H9 (cell line): Measurements from ENCODE around the gene ATAD5. TPM values are rescaled to one million over a fixed set of nuclear protein-coding genes. Genes with fewer than 3 reads are reported as not detected.

Experiments
- DNase-seq: peaks from one replicate; pipeline ENCODE4 v3.0.0-alpha.2; 2017
- H2AFZ ChIP-seq: one replicate; pipeline ENCODE4 v1.6.1; 2013; ENCODE audit warnings: mild to moderate bottlenecking, low read length, control low read depth, moderate library complexity
- H2AK5ac ChIP-seq: 2 replicates; pipeline ENCODE4 v1.6.1; 2013; ENCODE audit warnings: low read length, control low read depth, mixed read lengths; ENCODE audit not compliant: insufficient read length
- H2BK120ac ChIP-seq: one replicate; pipeline ENCODE4 v1.6.1; 2013; ENCODE audit warnings: low read depth, mild to moderate bottlenecking, low read length, control low read depth, inconsistent platforms; ENCODE audit not compliant: poor library complexity, severe bottlenecking
- H2BK12ac ChIP-seq: 2 replicates; pipeline ENCODE4 v1.6.1; 2013; ENCODE audit warnings: low read length, control low read depth, mixed read lengths, low read depth; ENCODE audit not compliant: insufficient read length
- H2BK15ac ChIP-seq: 2 replicates; pipeline ENCODE4 v1.6.1; 2013; ENCODE audit warnings: low read depth, low read length, control low read depth
- H2BK20ac ChIP-seq: one replicate; pipeline ENCODE4 v1.6.1; 2013; ENCODE audit warnings: low read depth, mild to moderate bottlenecking, low read length, control low read depth, inconsistent platforms; ENCODE audit not compliant: poor library complexity, severe bottlenecking
- H2BK5ac ChIP-seq: 2 replicates; pipeline ENCODE4 v1.6.1; 2013; ENCODE audit warnings: low read length, control low read depth, mixed read lengths; ENCODE audit not compliant: insufficient read length
- H3K14ac ChIP-seq: 2 replicates; pipeline ENCODE4 v1.6.1; 2013; ENCODE audit warnings: low read length, control low read depth; ENCODE audit not compliant: insufficient read depth
- H3K18ac ChIP-seq: 2 replicates; pipeline ENCODE4 v1.6.1; 2013; ENCODE audit warnings: low read depth, mild to moderate bottlenecking, mixed read lengths, low read length, control low read depth; ENCODE audit not compliant: insufficient read length
- H3K23ac ChIP-seq: 2 replicates; pipeline ENCODE4 v1.6.1; 2013; ENCODE audit warnings: low read length, control low read depth, mixed read lengths, low read depth; ENCODE audit not compliant: insufficient read length
- H3K23me2 ChIP-seq: 2 replicates; pipeline ENCODE4 v1.6.1; 2013; ENCODE audit warnings: low read depth, mild to moderate bottlenecking, mixed read lengths, low read length, control low read depth; ENCODE audit not compliant: insufficient read length, poor library complexity, severe bottlenecking
- H3K27ac ChIP-seq: 2 replicates; pipeline ENCODE4 v1.5.1; 2013; ENCODE audit warnings: low read length, control low read depth, mixed read lengths, low read depth; ENCODE audit not compliant: insufficient read length
- H3K27me3 ChIP-seq: 2 replicates; pipeline ENCODE4 v1.6.1; 2013; ENCODE audit warnings: low read length, control low read depth, inconsistent platforms; ENCODE audit not compliant: insufficient read depth
- H3K4ac ChIP-seq: 2 replicates; pipeline ENCODE4 v1.6.1; 2013; ENCODE audit warnings: low read depth, mild to moderate bottlenecking, control low read depth, inconsistent platforms, low read length, moderate library complexity
- H3K4me1 ChIP-seq: 2 replicates; pipeline ENCODE4 v1.6.1; 2013; ENCODE audit warnings: low read length, control low read depth, inconsistent platforms; ENCODE audit not compliant: insufficient read depth
- H3K4me2 ChIP-seq: 2 replicates; pipeline ENCODE4 v1.6.1; 2013; ENCODE audit warnings: low read length, control low read depth, mixed read lengths; ENCODE audit not compliant: insufficient read length, insufficient read depth
- H3K56ac ChIP-seq: 2 replicates; pipeline ENCODE4 v1.6.1; 2013; ENCODE audit warnings: low read depth, mild to moderate bottlenecking, mixed read lengths, low read length, control low read depth; ENCODE audit not compliant: insufficient read length
- H3K79me1 ChIP-seq: 2 replicates; pipeline ENCODE4 v1.6.1; 2013; ENCODE audit warnings: low read depth, mild to moderate bottlenecking, moderate library complexity, low read length, control low read depth, inconsistent platforms; ENCODE audit not compliant: insufficient read depth, poor library complexity, severe bottlenecking
- H3K79me2 ChIP-seq: 2 replicates; pipeline ENCODE4 v1.6.1; 2013; ENCODE audit warnings: low read length, control low read depth, inconsistent platforms; ENCODE audit not compliant: insufficient read depth
- H3K9ac ChIP-seq: 2 replicates; pipeline ENCODE4 v1.6.1; 2013; ENCODE audit warnings: low read length, control low read depth, mixed read lengths; ENCODE audit not compliant: insufficient read length; ENCODE audit errors: extremely low read depth
- H3K9me3 ChIP-seq: one replicate; pipeline ENCODE4 v1.6.1; 2013; ENCODE audit warnings: low read depth, low read length, inconsistent platforms; ENCODE audit not compliant: control insufficient read depth
- H3T11ph ChIP-seq: one replicate; pipeline ENCODE4 v1.6.1; 2013; ENCODE audit warnings: mild to moderate bottlenecking, low read length, control low read depth, inconsistent platforms
- H4K20me1 ChIP-seq: one replicate; pipeline ENCODE4 v1.6.1; 2013; ENCODE audit not compliant: control insufficient read depth, insufficient read length, insufficient read depth
- H4K5ac ChIP-seq: 2 replicates; pipeline ENCODE4 v1.6.1; 2013; ENCODE audit warnings: low read depth, mild to moderate bottlenecking, mixed read lengths, low read length, control low read depth; ENCODE audit not compliant: insufficient read length
- H4K8ac ChIP-seq: replicated peaks from 2 replicates; pipeline ENCODE4 v1.6.1; 2013; ENCODE audit warnings: low read length, control low read depth, mixed read lengths, low read depth; ENCODE audit not compliant: insufficient read length
- H4K91ac ChIP-seq: 2 replicates; pipeline ENCODE4 v1.6.1; 2013; ENCODE audit warnings: low read depth, mild to moderate bottlenecking, moderate library complexity, mixed read lengths, low read length, control low read depth; ENCODE audit not compliant: insufficient read length
- H3K27ac Mint-ChIP-seq, 3 experiments: 2 replicates in 2 of 3; 3 replicates in 1 of 3; pipeline ENCODE4 v1.8.0; 2020 to 2021; ENCODE audit warnings: mixed read lengths in 3 of 3, mild to moderate bottlenecking in 1 of 3, moderate library complexity in 1 of 3
- H3K27me3 Mint-ChIP-seq: 2 replicates; pipeline ENCODE4 v1.8.0; 2021; ENCODE audit warnings: low read depth, mild to moderate bottlenecking, moderate library complexity, mixed read lengths
- H3K36me3 Mint-ChIP-seq, 3 experiments: 2 replicates in 2 of 3; 3 replicates in 1 of 3; pipeline ENCODE4 v1.8.0; 2020 to 2021; ENCODE audit warnings: low read depth in 3 of 3, mixed read lengths in 3 of 3; ENCODE audit not compliant: insufficient read depth in 1 of 3
- H3K4me1 Mint-ChIP-seq, 2 experiments: 2 replicates each; pipeline ENCODE4 v1.8.0; 2020; ENCODE audit warnings: mixed read lengths in 2 of 2
- H3K4me3 Mint-ChIP-seq, 2 experiments: 2 replicates in 1 of 2; 3 replicates in 1 of 2; pipeline ENCODE4 v1.8.0; 2020 to 2021; ENCODE audit warnings: mild to moderate bottlenecking in 2 of 2, mixed read lengths in 2 of 2, moderate library complexity in 1 of 2
- H3K9me3 Mint-ChIP-seq, 2 experiments: 2 replicates in 1 of 2; 3 replicates in 1 of 2; pipeline ENCODE4 v1.8.0; 2020; ENCODE audit warnings: mild to moderate bottlenecking in 2 of 2, mixed read lengths in 2 of 2, moderate library complexity in 1 of 2
- WGBS: extraction: QIAGEN DNeasy Blood & Tissue Kit; methylation state at CpG from one replicate; pipeline ENCODE4 v1.1.7; 2013; ENCODE audit warnings: missing lambda C conversion rate, low lambda C conversion rate, mixed read lengths; ENCODE audit not compliant: insufficient read length; ENCODE audit errors: extremely low coverage; 5-methylcytosine and 5-hydroxymethylcytosine counted together
- total RNA-seq: library from RNA; stranded (reverse); gene quantifications from 2 replicates; pipeline ENCODE4 v1.2.1, GENCODE V29; 2021
- TF ChIP-seq, protein P1 (sequence below): fragments of 200-600 bp; sonication (generic); conservative IDR thresholded peaks from 3 replicates; pipeline ENCODE4 v1.8.0; 2021; ENCODE audit warnings: antibody characterized with exemption, mild to moderate bottlenecking

ATAD5 gene
- total RNA-seq, 1 experiment from 2014 or later, result 27.0 TPM

GRCh38 chr17:30794372-30794771 lies 37.4 kb upstream of the ATAD5 start:
- H3K14ac ChIP-seq, result no peak overlapping the region
- no peaks in the 10 kb centered on the region for H3K27me3 Mint-ChIP-seq
- H2BK12ac ChIP-seq, result no peak overlapping the region
- H2BK20ac ChIP-seq, result no peak overlapping the region
- no peaks in the 10 kb centered on the region for H3K9me3 ChIP-seq
- no peak overlapping the region for H4K8ac ChIP-seq
- H2AK5ac ChIP-seq, result no peak overlapping the region
- no peak overlapping the region for H3K4me2 ChIP-seq
- H4K91ac ChIP-seq, result no peak overlapping the region
- H3K23me2 ChIP-seq, result no peaks in the 10 kb centered on the region
- no peak overlapping the region for H3K4me3 Mint-ChIP-seq
- no peaks in the 10 kb centered on the region for H3K4me1 ChIP-seq
- peak overlapping the region in 1 of 3 experiments; percentile 61; a peak in 1 of 7 replicates for H3K27ac Mint-ChIP-seq
- H3K27ac ChIP-seq, result no peak overlapping the region
- H4K20me1 ChIP-seq, result no peaks in the 10 kb centered on the region
- no peak for DNase-seq
- no peak overlapping the region for H3K23ac ChIP-seq
- no peaks in the 10 kb centered on the region for H3K27me3 ChIP-seq
- H4K5ac ChIP-seq, result no peak overlapping the region
- H3K79me1 ChIP-seq, result no peaks in the 10 kb centered on the region
- H2BK5ac ChIP-seq, result no peak overlapping the region
- H3T11ph ChIP-seq, result no peak overlapping the region
- H2BK120ac ChIP-seq, result no peak overlapping the region
- no peak overlapping the region for H3K4ac ChIP-seq
- peaks cover 28 to 79% (median 66%) of the 10 kb centered on the region in 3 experiments; a peak in 6 of 7 replicates for H3K36me3 Mint-ChIP-seq
- no peaks in the 10 kb centered on the region for H3K9me3 Mint-ChIP-seq
- H3K79me2 ChIP-seq, result no peaks in the 10 kb centered on the region
- TF ChIP-seq, protein P1, sequence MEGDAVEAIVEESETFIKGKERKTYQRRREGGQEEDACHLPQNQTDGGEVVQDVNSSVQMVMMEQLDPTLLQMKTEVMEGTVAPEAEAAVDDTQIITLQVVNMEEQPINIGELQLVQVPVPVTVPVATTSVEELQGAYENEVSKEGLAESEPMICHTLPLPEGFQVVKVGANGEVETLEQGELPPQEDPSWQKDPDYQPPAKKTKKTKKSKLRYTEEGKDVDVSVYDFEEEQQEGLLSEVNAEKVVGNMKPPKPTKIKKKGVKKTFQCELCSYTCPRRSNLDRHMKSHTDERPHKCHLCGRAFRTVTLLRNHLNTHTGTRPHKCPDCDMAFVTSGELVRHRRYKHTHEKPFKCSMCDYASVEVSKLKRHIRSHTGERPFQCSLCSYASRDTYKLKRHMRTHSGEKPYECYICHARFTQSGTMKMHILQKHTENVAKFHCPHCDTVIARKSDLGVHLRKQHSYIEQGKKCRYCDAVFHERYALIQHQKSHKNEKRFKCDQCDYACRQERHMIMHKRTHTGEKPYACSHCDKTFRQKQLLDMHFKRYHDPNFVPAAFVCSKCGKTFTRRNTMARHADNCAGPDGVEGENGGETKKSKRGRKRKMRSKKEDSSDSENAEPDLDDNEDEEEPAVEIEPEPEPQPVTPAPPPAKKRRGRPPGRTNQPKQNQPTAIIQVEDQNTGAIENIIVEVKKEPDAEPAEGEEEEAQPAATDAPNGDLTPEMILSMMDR, result no peak
- no peak overlapping the region for H2BK15ac ChIP-seq
- no peak overlapping the region for H3K56ac ChIP-seq
- no peak overlapping the region for H3K9ac ChIP-seq
- no peak overlapping the region for H2AFZ ChIP-seq
- no CpG with 5 or more reads among the region's 5 CpGs for WGBS
- H3K18ac ChIP-seq, result no peak overlapping the region
- no peaks in the 10 kb centered on the region for H3K4me1 Mint-ChIP-seq
